BLaER1 treated with 17β-estradiol and CSF1 and Interleukin-3, amounts not matched to agents 10 nM and 100 nM (cell line): Measurements from ENCODE around the gene ARHGAP24.

Experiments used
- H3K27ac ChIP-seq, 11 experiments: shearing (Covaris generic); formaldehyde crosslinking; 2 replicates each; pipeline ENCODE4 v1.8.1; 2022
- H3K27me3 ChIP-seq, 11 experiments: shearing (Covaris generic); formaldehyde crosslinking; 2 replicates each; pipeline ENCODE4 v1.8.1; 2022
- H3K36me3 ChIP-seq, 11 experiments: shearing (Covaris generic); formaldehyde crosslinking; 2 replicates each; pipeline ENCODE4 v1.8.1; 2022
- H3K4me1 ChIP-seq, 10 experiments: shearing (Covaris generic); formaldehyde crosslinking; 2 replicates each; pipeline ENCODE4 v1.8.1; 2022
- H3K4me2 ChIP-seq, 11 experiments: shearing (Covaris generic); formaldehyde crosslinking; 2 replicates each; pipeline ENCODE4 v1.8.1; 2022
- H3K4me3 ChIP-seq, 10 experiments: shearing (Covaris generic); formaldehyde crosslinking; 2 replicates each; pipeline ENCODE4 v1.8.1; 2022
- H3K9ac ChIP-seq, 11 experiments: shearing (Covaris generic); formaldehyde crosslinking; 2 replicates each; pipeline ENCODE4 v1.8.1; 2022
- H3K9me3 ChIP-seq, 11 experiments: shearing (Covaris generic); formaldehyde crosslinking; replicated peaks in 1 of 11; 2 replicates each; pipeline ENCODE4 v1.8.1; 2022
- H4K20me1 ChIP-seq, 11 experiments: shearing (Covaris generic); formaldehyde crosslinking; 2 replicates each; pipeline ENCODE4 v1.8.1; 2022
- Cebpa-rat ChIP-seq, 11 experiments: shearing (Covaris generic); IDR thresholded peaks; 2 replicates each; pipeline ENCODE4 v1.8.1; 2022

Gene ARHGAP24

GRCh38 chr4:85478576-85478975 is 3.6 kb downstream of the ARHGAP24 start:
- Histone ChIP-seq H3K4me1 (peaks cover 0 to 13% (median 3%) of the 10 kb centered on the region in 10 experiments; a peak in 7 of 20 replicates), H3K4me3 (no peak overlapping the region), H3K4me2 (no peak overlapping the region), H3K27ac (no peak overlapping the region), H3K9ac (no peak overlapping the region), H3K27me3 (no peaks in the 10 kb centered on the region), H4K20me1 (no peaks in the 10 kb centered on the region), H3K36me3 (no peaks in the 10 kb centered on the region), H3K9me3 (no peaks in the 10 kb centered on the region)
- TF ChIP-seq Cebpa-rat (IDR thresholded peaks at IDR 0.05) = no peak

- Histone ChIP-seq H3K9me3 (no peaks in the 10 kb centered on the region), H3K4me2 (peak overlapping the region in 4 of 11 experiments; percentile 1 to 48 (median 34); a peak in 7 of 22 replicates), H3K27me3 (no peaks in the 10 kb centered on the region), H3K9ac (no peak overlapping the region), H3K27ac (no peak overlapping the region), H3K36me3 (no peaks in the 10 kb centered on the region), H4K20me1 (no peaks in the 10 kb centered on the region), H3K4me1 (peaks cover 0 to 13% (median 3%) of the 10 kb centered on the region in 10 experiments; a peak in 7 of 20 replicates), H3K4me3 (no peak overlapping the region)
- TF ChIP-seq Cebpa-rat (IDR thresholded peaks at IDR 0.05) = no peak
Observed at GRCh38 chr4:85482010-85482738, 7.2 kb downstream of the ARHGAP24 start.

- no peak overlapping the region for H3K27ac ChIP-seq
- H3K4me3 ChIP-seq = no peak overlapping the region
- H3K4me1 ChIP-seq = peaks cover 3 to 10% (median 4%) of the 10 kb centered on the region in 10 experiments; a peak in 13 of 20 replicates
- H3K36me3 ChIP-seq = no peaks in the 10 kb centered on the region
- no peak overlapping the region for H3K4me2 ChIP-seq
- TF ChIP-seq Cebpa-rat (IDR thresholded peaks at IDR 0.05) = no peak
- no peak overlapping the region for H3K9ac ChIP-seq
- H3K9me3 ChIP-seq = no peaks in the 10 kb centered on the region
- no peaks in the 10 kb centered on the region for H3K27me3 ChIP-seq
- H4K20me1 ChIP-seq = no peaks in the 10 kb centered on the region
Observed at GRCh38 chr4:85486425-85487086, 11.6 kb downstream of the ARHGAP24 start.

DNA sequence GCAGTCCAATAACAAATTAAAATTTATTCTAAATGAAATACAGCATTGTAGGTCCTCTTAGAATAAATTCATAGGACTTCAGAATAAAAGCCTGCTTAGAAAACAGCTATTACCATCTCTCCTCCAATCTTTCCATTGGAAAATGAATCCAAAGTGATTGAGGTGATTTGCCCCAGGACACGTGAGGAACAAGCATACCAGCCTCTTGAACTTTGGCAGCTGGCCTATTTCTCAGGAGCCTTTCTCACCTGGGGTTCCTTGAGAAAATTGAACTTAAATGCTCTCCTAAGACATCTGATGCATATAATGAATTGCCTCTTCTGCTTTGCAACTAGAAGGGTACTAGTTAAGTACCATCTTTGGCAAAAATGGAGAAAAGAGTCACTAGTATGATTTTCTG is 13.5 kb downstream of the ARHGAP24 start:
- Histone ChIP-seq H3K9ac (no peak overlapping the region), H4K20me1 (no peaks in the 10 kb centered on the region), H3K4me3 (no peak overlapping the region), H3K36me3 (no peaks in the 10 kb centered on the region), H3K9me3 (no peaks in the 10 kb centered on the region), H3K27ac (no peak overlapping the region), H3K4me2 (no peak overlapping the region), H3K27me3 (no peaks in the 10 kb centered on the region), H3K4me1 (peaks cover 0 to 8% (median 3%) of the 10 kb centered on the region in 10 experiments; a peak in 7 of 20 replicates)
- no peak for TF ChIP-seq Cebpa-rat (IDR thresholded peaks at IDR 0.05)

DNA sequence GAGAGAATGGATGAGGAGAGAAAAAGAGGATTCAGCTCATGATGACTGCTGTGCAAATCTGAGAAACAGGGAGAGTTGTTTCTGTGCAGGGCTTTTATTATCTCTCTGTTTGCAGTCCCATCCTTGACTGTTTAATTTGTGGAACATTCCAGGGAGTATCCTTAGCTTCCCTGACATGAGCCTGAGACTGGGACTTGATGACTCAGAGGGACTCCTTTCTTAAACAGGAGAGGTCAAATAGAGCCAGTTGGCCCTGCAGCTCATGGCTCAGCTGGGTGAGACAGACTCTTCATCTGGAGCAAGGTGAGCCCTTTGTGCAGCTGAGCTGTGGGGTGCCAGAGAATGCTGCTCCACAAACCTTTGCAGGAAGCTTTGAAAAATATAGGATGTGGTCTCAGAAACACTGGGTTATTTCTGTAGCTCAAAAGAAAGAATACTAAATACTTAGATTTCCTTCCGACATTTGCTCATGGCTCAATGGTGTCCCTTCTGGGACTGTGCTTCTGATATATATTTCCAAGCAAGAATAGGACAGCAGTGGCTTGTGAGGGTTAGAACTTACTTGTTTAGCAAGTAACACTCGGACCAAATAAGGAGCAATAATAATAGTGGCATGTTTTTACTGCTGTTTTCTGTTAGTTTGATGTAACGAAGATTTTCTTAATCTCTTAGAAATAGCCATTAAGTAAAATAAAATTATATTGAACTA is 14.5 kb downstream of the ARHGAP24 start:
- H3K36me3 ChIP-seq = no peaks in the 10 kb centered on the region
- no peaks in the 10 kb centered on the region for H4K20me1 ChIP-seq
- H3K27ac ChIP-seq = no peak overlapping the region
- H3K27me3 ChIP-seq = no peaks in the 10 kb centered on the region
- TF ChIP-seq Cebpa-rat (IDR thresholded peaks at IDR 0.05) = no peak
- H3K4me3 ChIP-seq = no peak overlapping the region
- no peaks in the 10 kb centered on the region for H3K9me3 ChIP-seq
- H3K9ac ChIP-seq = no peak overlapping the region
- no peak overlapping the region for H3K4me2 ChIP-seq
- peaks cover 0 to 8% (median 3%) of the 10 kb centered on the region in 10 experiments; a peak in 7 of 20 replicates for H3K4me1 ChIP-seq

GRCh38 chr4:85491527-85491926 is 16.6 kb downstream of the ARHGAP24 start:
- no peak overlapping the region for H3K27ac ChIP-seq
- no peaks in the 10 kb centered on the region for H3K36me3 ChIP-seq
- peaks cover 0 to 8% (median 3%) of the 10 kb centered on the region in 10 experiments; a peak in 7 of 20 replicates for H3K4me1 ChIP-seq
- H3K9ac ChIP-seq = no peak overlapping the region
- no peaks in the 10 kb centered on the region for H3K9me3 ChIP-seq
- no peak for TF ChIP-seq Cebpa-rat (IDR thresholded peaks at IDR 0.05)
- no peak overlapping the region for H3K4me3 ChIP-seq
- no peaks in the 10 kb centered on the region for H4K20me1 ChIP-seq
- no peaks in the 10 kb centered on the region for H3K27me3 ChIP-seq
- peak overlapping the region in 2 of 11 experiments; percentile 28 to 37; a peak in 6 of 22 replicates for H3K4me2 ChIP-seq

GRCh38 chr4:85492336-85492735 is 17.4 kb downstream of the ARHGAP24 start:
- H3K4me1 ChIP-seq = peaks cover 0 to 8% (median 5%) of the 10 kb centered on the region in 10 experiments; a peak in 8 of 20 replicates
- no peak overlapping the region for H3K27ac ChIP-seq
- no peaks in the 10 kb centered on the region for H4K20me1 ChIP-seq
- no peak for TF ChIP-seq Cebpa-rat (IDR thresholded peaks at IDR 0.05)
- no peak overlapping the region for H3K9ac ChIP-seq
- H3K36me3 ChIP-seq = no peaks in the 10 kb centered on the region
- no peak overlapping the region for H3K4me2 ChIP-seq
- H3K4me3 ChIP-seq = no peak overlapping the region
- H3K27me3 ChIP-seq = no peaks in the 10 kb centered on the region
- 0 out of 22 replicates have a peak, but pooled peaks cover 0 to 5% (median 0%) of the 10 kb centered on the region in 11 experiments for H3K9me3 ChIP-seq

DNA sequence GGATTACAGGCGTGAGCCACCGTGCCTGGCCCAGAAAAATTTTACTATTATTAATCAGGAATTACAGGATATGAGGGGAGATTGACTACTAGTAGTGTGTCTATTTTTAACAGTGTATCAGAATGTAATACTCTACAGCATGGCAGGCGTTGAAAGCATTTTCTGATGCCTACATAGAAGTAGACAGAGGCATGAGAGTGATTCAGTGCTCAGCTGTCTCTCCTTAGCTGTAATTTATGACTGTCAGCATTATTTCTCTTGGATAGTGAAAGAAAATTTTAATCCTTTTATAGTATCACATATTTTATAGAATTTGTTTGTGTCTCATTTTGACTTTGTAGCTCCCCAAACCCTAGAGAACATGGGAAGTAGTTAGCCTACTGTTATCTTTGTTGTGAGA is 20.7 kb downstream of the ARHGAP24 start:
- Histone ChIP-seq H3K4me1 (peaks cover 6 to 26% (median 8%) of the 10 kb centered on the region in 10 experiments; a peak in 15 of 20 replicates), H3K9ac (no peak overlapping the region)

More for the DNA sequence above, 20.7 kb downstream of the ARHGAP24 start:
- no peak overlapping the region for H3K27ac ChIP-seq
- 0 out of 22 replicates have a peak, but pooled peaks cover 0 to 5% (median 0%) of the 10 kb centered on the region in 11 experiments for H3K9me3 ChIP-seq
- no peaks in the 10 kb centered on the region for H4K20me1 ChIP-seq
- H3K27me3 ChIP-seq = no peaks in the 10 kb centered on the region
- TF ChIP-seq Cebpa-rat (IDR thresholded peaks at IDR 0.05) = no peak
- no peak overlapping the region for H3K4me2 ChIP-seq
- no peak overlapping the region for H3K4me3 ChIP-seq
- no peaks in the 10 kb centered on the region for H3K36me3 ChIP-seq
